ENCODE measurements around the gene ANKRD44.

DNA sequence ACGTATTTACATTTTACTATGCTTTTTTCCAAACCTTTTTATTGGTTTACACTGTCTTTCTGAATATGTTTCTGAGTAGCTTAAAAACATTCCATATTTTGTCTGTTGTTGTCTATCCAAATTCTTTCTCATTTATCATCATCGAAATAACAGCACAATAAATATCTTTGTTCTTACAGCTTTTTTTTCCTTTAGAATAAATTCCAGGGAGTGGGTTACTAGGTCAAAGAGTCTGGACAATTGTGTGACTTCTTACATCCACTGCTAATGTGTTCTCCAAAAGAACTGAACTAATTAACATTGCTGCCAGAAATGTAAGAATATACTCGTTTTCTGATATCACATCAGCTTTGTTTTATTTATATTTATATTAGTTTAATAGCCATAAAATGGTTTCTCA is 59.4 kb downstream of the ANKRD44 start:
- TF ChIP-seq ZFP36 (IDR thresholded peaks at IDR 0.05; ENCODE audit: borderline replicate concordance, partially characterized antibody) (no peak), RNF2 (IDR thresholded peaks at IDR 0.05; ENCODE audit: borderline replicate concordance, low read depth) (no peak), CHD2 (IDR thresholded peaks at IDR 0.05; ENCODE audit: low read length, partially characterized antibody) (no peak), POLR2A (IDR thresholded peaks at IDR 0.05; ENCODE audit: low read length) (no peak), MAZ (IDR thresholded peaks at IDR 0.05; ENCODE audit: borderline replicate concordance, low read depth, low read length) (no peak), NFE2L2 (conservative IDR thresholded peaks at IDR 0.05; ENCODE audit: low read length) (no peak), CEBPB (IDR thresholded peaks at IDR 0.05) (no peak)
- TF ChIP-seq, protein P1, sequence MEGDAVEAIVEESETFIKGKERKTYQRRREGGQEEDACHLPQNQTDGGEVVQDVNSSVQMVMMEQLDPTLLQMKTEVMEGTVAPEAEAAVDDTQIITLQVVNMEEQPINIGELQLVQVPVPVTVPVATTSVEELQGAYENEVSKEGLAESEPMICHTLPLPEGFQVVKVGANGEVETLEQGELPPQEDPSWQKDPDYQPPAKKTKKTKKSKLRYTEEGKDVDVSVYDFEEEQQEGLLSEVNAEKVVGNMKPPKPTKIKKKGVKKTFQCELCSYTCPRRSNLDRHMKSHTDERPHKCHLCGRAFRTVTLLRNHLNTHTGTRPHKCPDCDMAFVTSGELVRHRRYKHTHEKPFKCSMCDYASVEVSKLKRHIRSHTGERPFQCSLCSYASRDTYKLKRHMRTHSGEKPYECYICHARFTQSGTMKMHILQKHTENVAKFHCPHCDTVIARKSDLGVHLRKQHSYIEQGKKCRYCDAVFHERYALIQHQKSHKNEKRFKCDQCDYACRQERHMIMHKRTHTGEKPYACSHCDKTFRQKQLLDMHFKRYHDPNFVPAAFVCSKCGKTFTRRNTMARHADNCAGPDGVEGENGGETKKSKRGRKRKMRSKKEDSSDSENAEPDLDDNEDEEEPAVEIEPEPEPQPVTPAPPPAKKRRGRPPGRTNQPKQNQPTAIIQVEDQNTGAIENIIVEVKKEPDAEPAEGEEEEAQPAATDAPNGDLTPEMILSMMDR (IDR thresholded peaks at IDR 0.05): no peak
- TF ChIP-seq, protein P2, sequence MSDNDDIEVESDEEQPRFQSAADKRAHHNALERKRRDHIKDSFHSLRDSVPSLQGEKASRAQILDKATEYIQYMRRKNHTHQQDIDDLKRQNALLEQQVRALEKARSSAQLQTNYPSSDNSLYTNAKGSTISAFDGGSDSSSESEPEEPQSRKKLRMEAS (IDR thresholded peaks at IDR 0.05): no peak
- TF ChIP-seq, protein P3, sequence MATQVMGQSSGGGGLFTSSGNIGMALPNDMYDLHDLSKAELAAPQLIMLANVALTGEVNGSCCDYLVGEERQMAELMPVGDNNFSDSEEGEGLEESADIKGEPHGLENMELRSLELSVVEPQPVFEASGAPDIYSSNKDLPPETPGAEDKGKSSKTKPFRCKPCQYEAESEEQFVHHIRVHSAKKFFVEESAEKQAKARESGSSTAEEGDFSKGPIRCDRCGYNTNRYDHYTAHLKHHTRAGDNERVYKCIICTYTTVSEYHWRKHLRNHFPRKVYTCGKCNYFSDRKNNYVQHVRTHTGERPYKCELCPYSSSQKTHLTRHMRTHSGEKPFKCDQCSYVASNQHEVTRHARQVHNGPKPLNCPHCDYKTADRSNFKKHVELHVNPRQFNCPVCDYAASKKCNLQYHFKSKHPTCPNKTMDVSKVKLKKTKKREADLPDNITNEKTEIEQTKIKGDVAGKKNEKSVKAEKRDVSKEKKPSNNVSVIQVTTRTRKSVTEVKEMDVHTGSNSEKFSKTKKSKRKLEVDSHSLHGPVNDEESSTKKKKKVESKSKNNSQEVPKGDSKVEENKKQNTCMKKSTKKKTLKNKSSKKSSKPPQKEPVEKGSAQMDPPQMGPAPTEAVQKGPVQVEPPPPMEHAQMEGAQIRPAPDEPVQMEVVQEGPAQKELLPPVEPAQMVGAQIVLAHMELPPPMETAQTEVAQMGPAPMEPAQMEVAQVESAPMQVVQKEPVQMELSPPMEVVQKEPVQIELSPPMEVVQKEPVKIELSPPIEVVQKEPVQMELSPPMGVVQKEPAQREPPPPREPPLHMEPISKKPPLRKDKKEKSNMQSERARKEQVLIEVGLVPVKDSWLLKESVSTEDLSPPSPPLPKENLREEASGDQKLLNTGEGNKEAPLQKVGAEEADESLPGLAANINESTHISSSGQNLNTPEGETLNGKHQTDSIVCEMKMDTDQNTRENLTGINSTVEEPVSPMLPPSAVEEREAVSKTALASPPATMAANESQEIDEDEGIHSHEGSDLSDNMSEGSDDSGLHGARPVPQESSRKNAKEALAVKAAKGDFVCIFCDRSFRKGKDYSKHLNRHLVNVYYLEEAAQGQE (IDR thresholded peaks at IDR 0.05): no peak

Data from A549 (cell line).